Endometrial microvascular endothelial cells (primary cell): ENCODE results near the gene SDHC. TPM values are rescaled to one million over a fixed set of nuclear protein-coding genes. Genes with fewer than 3 reads are reported as not detected.
"Not testable (repeated sequence)": the region's sequence is repeated elsewhere in the genome, so short reads cannot be mapped to it uniquely, and the experiment has no call there.

Source experiments
- in situ Hi-C: cut with HindIII; loops from 2 replicates; pipeline ENCODE4 v1.10.0; 2017; ENCODE audit warnings: low sequenced_read_pairs, low pct_unique_long_range_greater_than_20kb; ENCODE audit errors: inconsistent ontology term
- total RNA-seq: library from RNA; depleted of rRNA; stranded (reverse); fragments of >200 nt; gene quantifications from one replicate; pipeline ENCODE4 v1.2.3, GENCODE V29; 2015; ENCODE audit errors: inconsistent ontology term

The SDHC gene
- total RNA-seq, 1 donor from 2014 or later = 71.5 TPM

- in situ Hi-C loops = no loop called here
Measured at GRCh38 chr1:161404051-161404597, 89.9 kb downstream of the SDHC start.

DNA sequence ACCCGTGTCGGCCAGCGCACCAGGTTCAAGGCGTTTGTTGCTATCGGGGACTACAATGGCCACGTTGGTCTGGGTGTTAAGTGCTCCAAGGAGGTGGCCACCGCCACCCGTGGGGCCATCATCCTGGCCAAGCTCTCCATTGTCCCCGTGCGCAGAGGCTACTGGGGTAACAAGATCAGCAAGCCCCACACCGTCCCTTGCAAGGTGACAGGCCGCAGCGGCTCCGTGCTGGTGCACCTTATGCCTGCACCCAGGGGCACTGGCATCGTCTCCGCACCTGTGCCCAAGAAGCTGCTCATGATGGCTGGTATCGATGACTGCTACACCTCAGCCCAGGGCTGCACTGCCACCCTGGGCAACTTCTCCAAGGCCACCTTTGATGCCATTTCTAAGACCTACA, 92.4 kb downstream of the SDHC start:
- in situ Hi-C loops = not testable (repeated sequence)

GRCh38 chr1:161407451-161407985, 93.3 kb downstream of the SDHC start:
- in situ Hi-C loops = no loop called here

- in situ Hi-C loops = no loop called here
Measured at GRCh38 chr1:161408429-161409052, 94.4 kb downstream of the SDHC start.

DNA sequence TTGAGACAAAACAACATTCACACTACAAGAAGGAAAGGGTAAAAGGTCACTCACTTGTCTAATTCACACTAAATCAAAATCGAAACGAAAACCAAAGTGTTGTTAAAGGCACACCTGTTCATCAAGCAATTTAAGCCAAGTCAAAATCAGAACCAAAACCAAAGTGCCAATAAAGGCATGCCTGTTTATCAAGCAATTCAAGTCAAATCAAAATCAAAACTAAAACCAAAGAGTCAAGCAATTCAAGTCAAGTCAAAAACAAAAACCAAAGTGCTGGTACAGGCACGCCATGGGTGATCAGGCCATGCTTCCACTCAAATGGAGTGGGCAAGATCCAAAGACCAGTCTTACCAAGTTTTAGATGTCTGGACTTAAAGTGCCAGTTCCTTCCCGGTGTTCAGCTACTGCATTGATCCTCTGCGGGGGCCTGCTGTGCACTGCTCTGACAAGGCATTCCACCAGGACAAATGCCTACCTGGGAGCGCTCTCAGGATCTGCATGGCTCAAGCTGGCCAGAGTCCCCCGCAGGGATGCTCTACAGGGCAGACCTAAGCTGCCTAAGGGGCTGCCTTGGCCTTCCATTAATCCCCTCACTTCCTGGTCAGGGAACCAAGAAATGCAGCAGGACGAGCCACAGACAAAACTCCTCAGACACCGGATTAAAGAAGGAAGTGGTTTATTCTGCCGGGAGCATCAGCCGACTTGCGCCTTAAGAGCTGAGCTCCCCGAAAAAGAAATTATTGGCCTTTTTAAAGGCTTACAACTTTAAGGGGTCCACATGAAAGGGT, 95.9 kb downstream of the SDHC start:
- in situ Hi-C loops = not testable (repeated sequence)

DNA sequence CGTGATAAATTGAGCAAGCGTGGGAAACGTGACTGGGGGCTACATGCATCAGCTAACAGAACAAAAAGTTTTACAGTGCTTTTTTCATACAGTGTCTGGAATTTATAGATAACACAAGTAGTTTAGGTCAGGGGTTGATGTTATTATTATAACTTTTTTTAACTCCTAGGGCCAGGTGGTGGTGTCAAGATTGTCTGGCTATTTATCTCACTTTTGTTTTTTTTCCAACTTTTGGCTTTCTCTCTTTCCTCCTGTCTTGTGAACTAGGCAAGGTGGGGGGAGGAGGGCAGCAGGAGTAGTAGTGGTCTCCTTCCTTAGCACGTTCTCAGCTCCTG, 96.4 kb downstream of the SDHC start:
- in situ Hi-C loops = not testable (repeated sequence)

Other genes with a start within 250 kb of the SDHC start
- not detected for gene ARHGAP30, start 244.5 kb upstream of the SDHC start, total RNA-seq
- not detected for gene NECTIN4, start 224.8 kb upstream of the SDHC start, total RNA-seq
- 0.46 TPM for gene KLHDC9, start 216.0 kb upstream of the SDHC start, total RNA-seq
- gene PFDN2, start 196.3 kb upstream of the SDHC start, total RNA-seq = 49.2 TPM
- 31.9 TPM for gene NIT1, start 196.3 kb upstream of the SDHC start, total RNA-seq
- gene DEDD, start 181.7 kb upstream of the SDHC start, total RNA-seq = 28.3 TPM
- 74.1 TPM for gene UFC1, start 160.4 kb upstream of the SDHC start, total RNA-seq
- gene USP21, start 154.9 kb upstream of the SDHC start, total RNA-seq = 11.8 TPM
- gene PPOX, start 148.0 kb upstream of the SDHC start, total RNA-seq = 19.2 TPM
- 46.3 TPM for gene B4GALT3, start 136.9 kb upstream of the SDHC start, total RNA-seq
- 17.7 TPM for gene ADAMTS4, start 115.3 kb upstream of the SDHC start, total RNA-seq
- 161 TPM for gene NDUFS2, start 112.0 kb upstream of the SDHC start, total RNA-seq
- gene FCER1G, start 99.1 kb upstream of the SDHC start, total RNA-seq = not detected
- not detected for gene APOA2, start 90.8 kb upstream of the SDHC start, total RNA-seq
- 24.8 TPM for gene TOMM40L, start 88.3 kb upstream of the SDHC start, total RNA-seq
- not detected for gene NR1I3, start 76.2 kb upstream of the SDHC start, total RNA-seq
- gene PCP4L1, start 55.6 kb upstream of the SDHC start, total RNA-seq = not detected
- gene MPZ, start 4.4 kb upstream of the SDHC start, total RNA-seq = 0.93 TPM
- not detected for gene CFAP126, start 53.5 kb downstream of the SDHC start, total RNA-seq
- gene FCGR2A, start 191.1 kb downstream of the SDHC start, total RNA-seq = not detected
- gene HSPA6, start 210.2 kb downstream of the SDHC start, total RNA-seq = not detected
- gene FCGR3A, start 235.4 kb downstream of the SDHC start, total RNA-seq = not detected